SKM-1 (cell line): ENCODE data around the gene INSRR.

ENCODE experiments used
- DNase-seq: peaks from one replicate; lab custom pipeline; 2025; ENCODE audit not compliant: unreplicated experiment; lab: John Stamatoyannopoulos, UW

INSRR gene

GRCh38 chr1:156894711-156895454 lies 36.0 kb upstream of the INSRR start:
- no peak for DNase-seq

DNA sequence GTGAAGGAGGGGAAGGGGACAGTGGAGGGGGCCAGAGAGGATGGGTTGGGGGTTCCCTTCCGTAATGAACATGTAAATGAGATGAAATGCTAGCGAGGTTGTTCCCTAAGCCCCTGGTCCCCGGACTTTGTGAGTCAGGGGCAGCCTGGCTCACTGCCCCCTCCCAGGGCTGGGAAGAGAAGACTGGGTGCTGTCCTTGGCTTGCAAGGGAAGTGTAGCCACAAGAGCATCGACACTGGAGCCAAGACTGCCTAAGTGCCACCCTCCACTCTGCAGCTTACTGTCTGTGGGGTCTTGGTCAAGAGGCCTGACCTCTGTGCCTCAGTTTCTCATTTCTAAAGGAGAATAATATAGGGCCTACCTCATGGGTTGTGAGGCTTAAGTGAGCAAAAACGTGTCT lies 35.1 kb upstream of the INSRR start:
- no peak for DNase-seq

- no peak for DNase-seq
Measured at GRCh38 chr1:156893048-156893953, 34.4 kb upstream of the INSRR start, which contains the start of gene PEAR1. PEAR1 (plus strand) TSS chr1:156893718; CDS start chr1:156903927, 10,209 bp downstream.

DNA sequence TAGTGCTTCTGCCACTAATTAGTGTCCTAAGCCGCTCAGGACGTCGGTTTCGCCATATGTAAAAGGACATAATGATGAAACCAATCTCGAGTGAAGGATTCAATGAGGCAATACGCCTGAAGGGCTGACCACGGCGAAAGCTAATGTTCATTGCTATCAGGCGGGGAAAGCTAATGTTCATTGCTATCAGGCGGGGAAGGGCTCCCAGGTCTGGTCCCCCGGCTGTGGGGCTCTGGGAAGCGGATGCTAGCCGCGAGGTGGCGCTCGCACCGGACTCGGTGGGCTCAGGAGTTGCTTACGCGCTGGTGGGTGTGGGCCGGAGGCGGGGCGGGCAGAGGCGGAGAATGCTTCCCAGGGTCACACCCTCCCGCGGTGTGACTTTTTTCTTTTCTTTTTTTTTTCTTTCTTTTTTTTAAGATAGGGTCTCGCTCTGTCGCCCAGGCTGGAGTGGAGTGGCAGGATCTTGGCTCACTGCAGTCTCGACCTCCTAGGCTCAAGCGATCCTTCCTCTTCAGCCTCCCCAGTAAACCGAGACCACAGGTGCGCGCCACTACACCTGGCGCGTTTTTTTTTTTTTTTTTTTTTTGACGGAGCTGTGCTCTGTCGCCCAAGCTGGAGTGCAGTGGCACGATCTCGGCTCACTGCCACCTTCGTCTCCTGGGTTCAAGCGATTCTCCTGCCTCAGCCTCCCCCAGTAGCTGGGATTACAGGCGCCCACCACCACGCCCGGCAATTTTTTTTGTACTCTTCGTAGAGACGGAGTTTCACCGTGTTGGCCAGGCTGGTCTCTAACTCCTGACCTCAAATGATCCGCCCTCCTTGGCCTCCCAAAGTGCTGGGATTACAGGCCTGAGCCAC lies 33.5 kb upstream of the INSRR start:
- peak; percentile 78 for DNase-seq

GRCh38 chr1:156889802-156890580 lies 31.1 kb upstream of the INSRR start:
- peak; percentile 84 for DNase-seq

DNA sequence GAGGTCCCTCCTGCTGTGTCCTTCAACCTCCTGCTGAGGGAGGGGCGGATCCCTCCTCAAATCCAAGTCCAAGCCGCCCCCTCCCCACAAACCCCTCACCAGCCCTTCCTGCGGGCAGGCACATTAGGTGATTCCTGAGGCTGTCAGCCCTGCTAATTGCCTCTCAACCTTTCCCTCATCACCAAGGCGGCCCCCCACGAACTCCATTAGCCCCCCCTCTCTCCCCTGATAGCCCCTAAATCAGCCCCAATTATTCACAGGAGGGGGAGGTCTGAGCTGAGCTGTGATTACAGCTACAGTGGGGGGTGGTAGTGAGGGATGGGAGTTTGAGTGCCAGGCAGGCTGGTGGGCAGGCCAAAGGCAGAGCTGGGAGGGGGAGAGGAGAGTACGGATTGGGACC lies 28.8 kb upstream of the INSRR start:
- DNase-seq, result no peak

GRCh38 chr1:156887317-156887716 lies 28.4 kb upstream of the INSRR start:
- DNase-seq, result no peak

- DNase-seq, result no peak
Measured at GRCh38 chr1:156886583-156887281, 27.8 kb upstream of the INSRR start.

DNA sequence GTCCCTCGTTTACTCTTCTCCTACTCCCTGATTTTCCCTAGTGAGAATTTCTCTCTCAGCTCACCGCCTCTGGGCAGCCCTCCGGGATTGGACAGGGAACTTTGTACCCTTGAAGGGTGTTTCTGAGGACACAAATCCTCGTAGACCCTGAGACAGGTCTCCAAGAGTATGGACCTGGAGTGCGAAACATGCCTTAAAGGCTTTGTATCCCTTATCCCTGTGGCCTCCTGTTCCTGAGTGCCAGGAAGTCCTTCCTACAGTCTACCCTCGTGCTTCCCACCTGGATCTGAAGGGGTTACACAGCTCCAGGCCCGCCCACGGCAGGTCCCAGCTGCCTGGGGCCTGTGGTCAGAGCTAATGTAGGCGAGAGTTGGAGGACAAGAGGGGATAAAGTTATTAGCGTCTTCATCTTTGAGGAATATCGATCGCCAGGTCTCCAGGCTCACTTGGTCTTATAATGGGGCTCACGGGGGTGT lies 27.0 kb upstream of the INSRR start:
- DNase-seq, result no peak

- no peak for DNase-seq
Measured at GRCh38 chr1:156885314-156885713, 26.4 kb upstream of the INSRR start.

DNA sequence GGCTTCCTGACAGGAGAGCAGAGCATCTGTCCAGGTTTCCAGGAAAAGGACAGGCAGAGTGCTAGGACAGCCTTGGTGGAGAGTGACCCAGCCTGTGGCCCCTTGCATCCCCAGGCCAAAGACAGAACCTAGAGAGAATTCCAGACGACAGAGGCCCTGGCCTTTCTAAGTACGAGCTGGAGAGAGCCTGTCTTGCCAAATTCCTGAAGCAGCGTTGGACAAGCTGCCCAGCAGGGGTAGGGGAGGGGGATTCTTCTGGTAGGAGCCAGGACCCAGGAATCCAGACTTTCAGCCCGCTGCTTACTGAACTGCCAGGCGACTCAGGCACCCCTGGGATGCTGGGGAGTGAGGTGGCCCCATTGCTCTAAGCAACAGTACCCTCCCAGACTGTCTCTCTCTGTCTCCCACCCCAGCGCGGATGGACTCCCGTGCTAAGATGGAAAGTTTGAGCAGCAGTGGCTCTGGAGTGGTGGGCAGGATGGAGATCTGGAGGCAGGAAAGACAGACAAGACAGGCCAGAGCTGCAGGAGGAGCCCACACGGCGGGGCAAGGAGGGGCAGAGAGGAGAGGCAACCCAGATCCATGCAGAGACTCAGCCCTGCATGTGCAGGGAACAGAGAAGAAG lies 25.8 kb upstream of the INSRR start:
- DNase-seq, result no peak

- DNase-seq, result no peak
Measured at GRCh38 chr1:156883919-156884318, 25.0 kb upstream of the INSRR start.

- no peak for DNase-seq
Measured at GRCh38 chr1:156882543-156882942, 23.6 kb upstream of the INSRR start.

- no peak for DNase-seq
Measured at GRCh38 chr1:156881663-156882062, 22.7 kb upstream of the INSRR start.

- no peak for DNase-seq
Measured at GRCh38 chr1:156881101-156881500, 22.2 kb upstream of the INSRR start.

GRCh38 chr1:156880473-156880872 lies 21.6 kb upstream of the INSRR start:
- DNase-seq, result no peak

GRCh38 chr1:156879876-156880275 lies 21.0 kb upstream of the INSRR start:
- DNase-seq, result no peak

- no peak for DNase-seq
Measured at GRCh38 chr1:156877433-156878170, 18.7 kb upstream of the INSRR start.

DNA sequence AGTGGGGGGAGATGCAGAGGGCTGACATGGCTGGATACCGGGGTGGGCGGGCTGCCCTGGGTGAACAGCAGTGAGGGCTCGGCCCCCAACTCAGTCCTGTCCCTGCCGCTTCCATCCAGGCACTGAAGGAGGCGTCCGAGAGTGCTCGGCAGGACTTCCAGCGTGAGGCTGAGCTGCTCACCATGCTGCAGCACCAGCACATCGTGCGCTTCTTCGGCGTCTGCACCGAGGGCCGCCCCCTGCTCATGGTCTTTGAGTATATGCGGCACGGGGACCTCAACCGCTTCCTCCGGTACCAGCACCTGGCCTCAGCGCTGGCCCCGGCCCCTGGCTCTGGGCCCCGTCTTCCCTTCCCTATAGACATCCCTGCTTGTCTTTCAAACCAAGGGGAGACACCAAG lies 17.4 kb upstream of the INSRR start:
- no peak for DNase-seq
